ENCODE data around the gene GMPR. TPM values are rescaled to one million over a fixed set of nuclear protein-coding genes. Genes with fewer than 3 reads are reported as not detected.

Gene GMPR
- total and polyA plus RNA-seq, 5 donors = 68.2 to 123 (median 72.3) TPM

DNA sequence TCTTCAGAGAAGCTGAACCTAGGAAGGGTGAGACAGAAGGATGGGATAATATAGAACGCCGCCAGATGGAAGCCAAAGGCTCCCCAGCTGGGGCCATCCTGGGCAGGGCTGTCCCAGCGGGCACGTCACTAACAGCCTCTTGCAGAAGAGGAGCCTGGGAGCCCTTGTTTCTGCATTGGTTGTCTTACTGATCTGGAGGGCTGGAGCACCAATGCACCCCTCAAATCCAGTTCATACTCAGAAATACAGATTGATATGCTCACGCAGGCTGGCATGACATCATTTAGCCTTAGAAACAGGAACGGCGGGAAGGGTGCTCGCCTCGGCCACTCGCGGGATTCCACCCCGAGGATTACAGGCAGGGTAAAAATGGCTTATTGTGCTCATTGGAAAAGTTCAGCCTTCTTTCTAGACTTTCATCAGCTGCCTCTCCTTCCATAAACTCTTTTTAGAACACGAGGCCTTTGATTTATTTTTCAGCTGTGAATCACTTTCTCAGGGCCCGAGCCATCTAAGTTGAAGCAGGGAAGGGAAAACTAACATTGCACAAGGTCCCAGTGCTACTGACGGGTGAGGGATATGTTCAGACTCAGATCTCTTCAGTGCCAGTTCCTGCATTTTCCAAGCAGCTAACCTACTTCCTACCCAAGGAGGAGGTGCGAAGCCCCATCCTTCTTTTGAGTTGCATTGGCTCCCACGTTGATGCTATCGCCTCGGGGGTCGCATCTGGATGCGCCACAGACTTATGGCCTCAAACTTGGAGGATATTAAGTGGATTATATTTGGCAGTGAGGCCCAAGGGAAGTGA, 82.3 kb downstream of the GMPR start:
- Histone ChIP-seq H3K4me1 (ENCODE audit: control insufficient read depth, insufficient read depth, low read length) (peaks cover 10% of the 10 kb centered on the region), H3K4me3 (ENCODE audit: low read length) (peak overlapping the region; percentile 14), H3K27ac (ENCODE audit: low read length) (peak overlapping the region; percentile 79), H3K9me3 (ENCODE audit: control insufficient read depth, low read length) (no peaks in the 10 kb centered on the region), H3K27me3 (ENCODE audit: control insufficient read depth, insufficient read depth) (no peaks in the 10 kb centered on the region)
- DNase-seq = no peak
- peak; percentile 47 to 60 for ATAC-seq
- 66% methylated on average over 21 of the region's 21 CpGs for WGBS
- intact Hi-C loops (cut with DNase I) = no loop called here

DNA sequence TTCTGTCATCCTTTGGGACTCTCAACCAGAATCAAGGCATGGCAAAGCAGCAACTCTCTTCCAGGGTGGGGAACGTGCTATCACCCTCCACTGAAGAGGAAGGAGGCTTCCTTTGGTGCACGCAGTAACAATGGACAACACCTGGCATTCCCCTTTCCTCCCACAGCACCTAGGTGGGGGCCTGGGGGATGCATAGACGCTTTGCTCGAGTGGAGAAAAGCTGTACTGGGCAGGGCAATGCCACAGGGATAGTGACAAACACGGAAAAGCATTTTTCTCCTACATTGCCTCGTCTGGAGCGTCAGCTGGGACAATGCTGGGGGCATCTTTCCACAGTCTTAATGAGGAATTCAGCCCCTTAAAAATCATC, 82.9 kb downstream of the GMPR start:
- peaks cover 10% of the 10 kb centered on the region for H3K4me1 ChIP-seq (ENCODE audit: control insufficient read depth, insufficient read depth, low read length)
- DNase-seq (no peak), ATAC-seq (no peak)
- H3K27me3 ChIP-seq (ENCODE audit: control insufficient read depth, insufficient read depth) = no peaks in the 10 kb centered on the region
- intact Hi-C loops (cut with DNase I) = no loop called here
- H3K4me3 ChIP-seq (ENCODE audit: low read length) = no peak overlapping the region
- peak overlapping the region; percentile 79 for H3K27ac ChIP-seq (ENCODE audit: low read length)
- WGBS = 78% methylated on average over 7 of the region's 7 CpGs
- no peaks in the 10 kb centered on the region for H3K9me3 ChIP-seq (ENCODE audit: control insufficient read depth, low read length)

DNA sequence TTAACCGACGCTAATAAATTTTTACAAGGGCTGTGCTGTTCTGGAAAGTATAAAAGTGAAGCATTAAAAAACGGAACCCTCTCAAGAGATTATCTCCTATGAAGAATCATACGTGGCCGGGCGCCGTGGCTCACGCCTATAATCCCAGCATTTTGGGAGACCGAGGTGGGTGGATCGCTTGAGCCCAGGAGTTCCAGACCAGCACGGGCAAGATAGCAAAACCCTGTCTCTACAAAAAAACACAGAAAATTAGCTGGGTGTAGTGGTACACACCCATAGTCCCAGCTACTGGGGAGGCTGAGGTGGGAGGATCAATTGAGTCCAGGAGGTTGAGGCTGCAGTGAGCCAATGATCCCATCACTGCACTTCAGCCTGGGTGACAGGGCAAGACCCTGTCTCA, 83.4 kb downstream of the GMPR start:
- 94% methylated on average over 11 of the region's 11 CpGs for WGBS
- Histone ChIP-seq H3K9me3 (ENCODE audit: control insufficient read depth, low read length) (no peaks in the 10 kb centered on the region), H3K4me3 (ENCODE audit: low read length) (no peak overlapping the region), H3K27me3 (ENCODE audit: control insufficient read depth, insufficient read depth) (no peaks in the 10 kb centered on the region), H3K4me1 (ENCODE audit: control insufficient read depth, insufficient read depth, low read length) (peaks cover 10% of the 10 kb centered on the region), H3K27ac (ENCODE audit: low read length) (peak overlapping the region; percentile 95)
- no peak for DNase-seq
- ATAC-seq = no peak
- intact Hi-C loops (cut with DNase I) = no loop called here

DNA sequence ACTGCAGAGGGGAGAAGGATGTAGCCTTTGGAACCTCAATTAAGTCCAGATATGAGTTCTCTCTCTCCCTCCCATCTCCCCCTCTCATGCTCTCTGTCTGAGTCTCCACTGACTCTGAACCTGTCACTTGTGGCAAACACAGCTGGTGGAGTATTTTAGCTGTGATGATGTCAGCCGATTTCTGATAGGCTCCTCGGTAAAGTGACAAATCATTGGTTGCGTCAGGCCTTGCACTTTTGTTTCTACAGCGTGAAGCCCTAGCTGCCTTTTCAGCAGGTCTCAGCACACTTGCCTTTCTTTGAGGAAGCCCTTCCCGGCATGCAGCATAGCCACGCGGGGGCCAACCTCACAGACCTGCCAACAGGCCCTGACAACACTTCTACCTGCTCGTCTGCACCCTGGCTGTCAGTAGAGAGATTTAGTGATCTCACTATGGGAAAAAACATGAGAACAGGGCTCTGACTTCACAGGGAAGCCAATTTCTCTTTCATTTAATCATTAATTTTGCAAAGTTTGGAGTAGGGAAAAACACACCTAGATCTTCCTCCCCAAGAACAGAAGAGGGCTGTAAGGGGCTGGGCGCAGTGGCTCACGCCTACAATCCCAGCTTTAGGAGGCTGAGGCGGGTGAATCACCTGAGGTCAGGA, 84.4 kb downstream of the GMPR start:
- H3K4me3 ChIP-seq (ENCODE audit: low read length) = no peak overlapping the region
- peaks cover 10% of the 10 kb centered on the region for H3K4me1 ChIP-seq (ENCODE audit: control insufficient read depth, insufficient read depth, low read length)

DNA sequence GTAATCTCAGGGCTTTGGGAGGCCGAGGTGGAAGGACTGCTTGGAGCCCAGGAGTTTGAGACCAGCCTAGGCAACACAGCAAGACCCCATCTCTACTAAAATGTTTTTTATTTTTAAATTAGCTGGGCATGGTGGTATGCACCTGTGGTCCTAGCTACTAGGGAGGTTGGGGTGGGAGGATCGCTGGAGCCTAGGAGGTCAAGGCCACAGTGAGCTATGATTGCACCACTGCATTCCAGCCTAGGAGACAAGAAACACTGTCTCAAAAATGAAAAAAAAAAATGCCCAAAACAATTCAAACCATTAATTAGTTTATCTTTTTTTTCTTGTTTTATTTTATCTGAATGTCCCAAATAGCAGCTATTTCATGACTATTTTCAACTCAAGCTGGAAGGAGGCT, 85.8 kb downstream of the GMPR start:
- WGBS = 95% methylated on average over 2 of the region's 2 CpGs
- Histone ChIP-seq H3K4me1 (ENCODE audit: control insufficient read depth, insufficient read depth, low read length) (peaks cover 10% of the 10 kb centered on the region), H3K9me3 (ENCODE audit: control insufficient read depth, low read length) (no peaks in the 10 kb centered on the region), H3K27me3 (ENCODE audit: control insufficient read depth, insufficient read depth) (no peaks in the 10 kb centered on the region), H3K4me3 (ENCODE audit: low read length) (no peak overlapping the region), H3K27ac (ENCODE audit: low read length) (no peak overlapping the region)
- DNase-seq (no peak), ATAC-seq (no peak)
- intact Hi-C loops (cut with DNase I) = no loop called here

More for the DNA sequence above, 84.4 kb downstream of the GMPR start:
- Histone ChIP-seq H3K9me3 (ENCODE audit: control insufficient read depth, low read length) (no peaks in the 10 kb centered on the region), H3K27me3 (ENCODE audit: control insufficient read depth, insufficient read depth) (no peaks in the 10 kb centered on the region), H3K27ac (ENCODE audit: low read length) (peak overlapping the region; percentile 95)
- ATAC-seq = peak; percentile 60 to 71
- peak; percentile 63 to 79 (median 73) for DNase-seq
- intact Hi-C loops (cut with DNase I) = no loop called here
- WGBS = 45% methylated on average over 11 of the region's 11 CpGs

GRCh38 chr6:16324606-16325225, 86.3 kb downstream of the GMPR start:
- Histone ChIP-seq H3K27me3 (ENCODE audit: control insufficient read depth, insufficient read depth) (no peaks in the 10 kb centered on the region), H3K9me3 (ENCODE audit: control insufficient read depth, low read length) (no peaks in the 10 kb centered on the region), H3K27ac (ENCODE audit: low read length) (no peak overlapping the region), H3K4me1 (ENCODE audit: control insufficient read depth, insufficient read depth, low read length) (peaks cover 10% of the 10 kb centered on the region), H3K4me3 (ENCODE audit: low read length) (no peak overlapping the region)
- 85% methylated on average over 7 of the region's 7 CpGs for WGBS
- DNase-seq (no peak), ATAC-seq (no peak)
- intact Hi-C loops (cut with DNase I) = no loop called here

GRCh38 chr6:16326531-16326930, 88.1 kb downstream of the GMPR start:
- no peak overlapping the region for H3K4me3 ChIP-seq (ENCODE audit: low read length)
- peaks cover under 1% of the 10 kb centered on the region for H3K4me1 ChIP-seq (ENCODE audit: control insufficient read depth, insufficient read depth, low read length)
- H3K9me3 ChIP-seq (ENCODE audit: control insufficient read depth, low read length) = no peaks in the 10 kb centered on the region
- ATAC-seq = no peak
- no peaks in the 10 kb centered on the region for H3K27me3 ChIP-seq (ENCODE audit: control insufficient read depth, insufficient read depth)
- intact Hi-C loops (cut with DNase I) = no loop called here
- DNase-seq = no peak
- no peak overlapping the region for H3K27ac ChIP-seq (ENCODE audit: low read length)
- WGBS = 96% methylated on average over 22 of the region's 22 CpGs

DNA sequence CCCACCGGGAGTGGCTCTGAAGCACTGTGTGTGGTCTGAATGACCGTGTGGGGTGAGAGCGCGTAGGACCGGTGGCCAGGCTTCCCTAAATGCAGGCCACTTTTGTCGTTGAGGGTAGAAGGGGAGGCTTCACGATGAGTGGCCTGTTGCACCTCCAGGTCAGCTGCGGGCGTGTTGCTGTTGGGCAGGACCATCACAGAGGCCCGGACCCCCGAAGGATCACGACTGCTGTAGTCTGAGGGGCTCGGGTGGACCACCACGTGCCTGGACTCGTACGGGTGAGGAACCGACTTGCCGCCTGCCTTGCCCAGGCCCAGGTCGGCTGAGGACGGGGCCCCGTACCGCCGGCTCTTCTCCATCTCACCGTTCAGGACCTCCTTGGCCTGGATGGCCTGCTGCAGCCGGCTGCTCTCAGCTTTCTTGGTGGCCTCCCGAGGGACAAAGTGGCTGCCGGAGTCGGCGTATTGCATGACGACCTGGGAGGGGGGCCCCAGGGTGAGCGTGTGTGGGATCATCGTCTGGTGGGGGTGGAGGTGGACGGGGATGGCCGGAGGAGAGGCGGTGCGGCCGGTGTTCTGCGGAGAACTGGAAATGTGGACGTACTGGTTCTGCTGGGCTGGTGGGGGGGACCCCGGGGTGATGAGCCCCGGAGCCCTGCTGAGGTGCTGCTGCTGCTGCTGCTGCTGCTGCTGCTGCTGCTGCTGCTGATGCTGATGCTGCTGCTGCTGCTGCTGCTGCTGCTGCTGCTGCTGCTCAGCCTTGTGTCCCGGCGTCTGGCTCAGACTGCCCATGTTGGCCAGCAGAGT, 88.8 kb downstream of the GMPR start:
- WGBS = 95% methylated on average over 43 of the region's 43 CpGs
- Histone ChIP-seq H3K4me1 (ENCODE audit: control insufficient read depth, insufficient read depth, low read length) (no peaks in the 10 kb centered on the region), H3K9me3 (ENCODE audit: control insufficient read depth, low read length) (no peaks in the 10 kb centered on the region), H3K27ac (ENCODE audit: low read length) (no peak overlapping the region), H3K4me3 (ENCODE audit: low read length) (no peak overlapping the region), H3K27me3 (ENCODE audit: control insufficient read depth, insufficient read depth) (no peaks in the 10 kb centered on the region)
- peak in 2 of 3 donors; percentile 42 to 66 for DNase-seq
- intact Hi-C loops (cut with DNase I) = no loop called here
- no peak for ATAC-seq

- no peak for DNase-seq
- Histone ChIP-seq H3K27ac (ENCODE audit: low read length) (no peak overlapping the region), H3K4me3 (ENCODE audit: low read length) (no peak overlapping the region), H3K27me3 (ENCODE audit: control insufficient read depth, insufficient read depth) (no peaks in the 10 kb centered on the region), H3K4me1 (ENCODE audit: control insufficient read depth, insufficient read depth, low read length) (no peaks in the 10 kb centered on the region), H3K9me3 (ENCODE audit: control insufficient read depth, low read length) (no peaks in the 10 kb centered on the region)
- intact Hi-C loops (cut with DNase I) = no loop called here
- no peak for ATAC-seq
- WGBS = 96% methylated on average over 34 of the region's 34 CpGs
Measured at GRCh38 chr6:16327777-16328325, 89.5 kb downstream of the GMPR start.

DNA sequence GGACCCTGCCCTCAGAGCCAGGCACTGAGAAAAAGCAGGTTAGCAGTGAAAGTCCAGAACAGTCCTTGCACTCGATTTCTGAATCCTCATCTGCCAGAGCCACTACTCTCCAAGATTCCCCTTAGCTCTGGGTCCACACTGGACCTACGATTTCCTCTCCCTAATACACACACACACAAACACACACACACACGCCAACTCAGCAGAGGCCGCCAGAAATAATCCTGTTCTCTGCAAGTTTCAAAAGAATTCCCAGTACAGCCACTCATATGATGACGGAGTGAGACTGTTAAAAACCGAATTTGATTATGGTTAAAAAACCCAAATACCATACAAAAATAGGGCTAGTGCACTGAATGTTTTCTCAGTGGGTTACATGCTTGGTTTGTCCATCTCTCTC, 90.8 kb downstream of the GMPR start:
- Histone ChIP-seq H3K4me3 (ENCODE audit: low read length) (no peak overlapping the region), H3K9me3 (ENCODE audit: control insufficient read depth, low read length) (no peaks in the 10 kb centered on the region), H3K27me3 (ENCODE audit: control insufficient read depth, insufficient read depth) (no peaks in the 10 kb centered on the region), H3K4me1 (ENCODE audit: control insufficient read depth, insufficient read depth, low read length) (no peaks in the 10 kb centered on the region), H3K27ac (ENCODE audit: low read length) (no peak overlapping the region)
- 54% methylated on average over 6 of the region's 6 CpGs for WGBS
- intact Hi-C loops (cut with DNase I) = no loop called here
- ATAC-seq (no peak), DNase-seq (no peak)

All from right cardiac atrium (tissue), 5 donors.